Endothelial cell of umbilical vein (primary cell): Measurements from ENCODE around the gene HPS4.

Experiments used
- CTCF ChIP-seq, 2 donors: IDR thresholded peaks; 1 replicate in 1 of 2; 2 replicates in 1 of 2; pipeline ENCODE4 v1.5.1; 2011; ENCODE audit warnings: low read length in 2 of 2, mild to moderate bottlenecking in 2 of 2, moderate library complexity in 2 of 2, control low read depth in 1 of 2, inconsistent platforms in 1 of 2, low read depth in 1 of 2; ENCODE audit not compliant: insufficient read depth in 1 of 2; ENCODE audit errors: extremely low read depth in 1 of 2
- EZH2 ChIP-seq: IDR thresholded peaks from 2 replicates; pipeline ENCODE4 v1.6.1; 2012; ENCODE audit warnings: borderline replicate concordance, low read depth, mild to moderate bottlenecking, moderate library complexity, low read length, inconsistent platforms; ENCODE audit not compliant: severe bottlenecking
- FOS ChIP-seq: IDR thresholded peaks from 2 replicates; pipeline ENCODE4 v1.6.1; 2011; ENCODE audit warnings: mild to moderate bottlenecking, low read length, moderate library complexity, borderline replicate concordance; ENCODE audit not compliant: insufficient read depth
- GATA2 ChIP-seq: IDR thresholded peaks from 2 replicates; pipeline ENCODE4 v1.7.0; 2011; ENCODE audit warnings: low read depth, mild to moderate bottlenecking, moderate library complexity, mixed read lengths, low read length; ENCODE audit not compliant: insufficient read length, insufficient read depth
- MAX ChIP-seq: IDR thresholded peaks from 2 replicates; pipeline ENCODE4 v1.6.1; 2011; ENCODE audit not compliant: insufficient read depth, insufficient read length
- MYC ChIP-seq: IDR thresholded peaks from one replicate; pipeline ENCODE4 v1.6.1; 2011; ENCODE audit warnings: mild to moderate bottlenecking, low read depth, low read length
- POLR2A ChIP-seq: IDR thresholded peaks from 2 replicates; pipeline ENCODE4 v1.6.1; 2012; ENCODE audit warnings: low read depth, mild to moderate bottlenecking, control low read depth, low read length
- POLR2AphosphoS5 ChIP-seq: IDR thresholded peaks from 2 replicates; pipeline ENCODE4 v1.6.1; 2012; ENCODE audit warnings: low read depth, mild to moderate bottlenecking, control low read depth, low read length, moderate library complexity; ENCODE audit not compliant: insufficient read depth

GRCh38 chr22:26453812-26454500 lies 29.6 kb downstream of the HPS4 start:
- TF ChIP-seq EZH2 (no peak), POLR2A (no peak), CTCF (IDR thresholded peaks at IDR 0.05; ENCODE audit: extremely low read depth in 1 of 2, insufficient read depth in 1 of 2, low read depth in 1 of 2, low read length in 2 of 2) (no peak), FOS (no peak), GATA2 (no peak), MYC (no peak), POLR2AphosphoS5 (no peak), MAX (no peak)
